ENCODE measurements around the gene SMC1A. TPM values are rescaled to one million over a fixed set of nuclear protein-coding genes. Genes with fewer than 3 reads are reported as not detected.

The SMC1A gene
- total RNA-seq, 1 experiment from 2014 or later, result 102 TPM

DNA sequence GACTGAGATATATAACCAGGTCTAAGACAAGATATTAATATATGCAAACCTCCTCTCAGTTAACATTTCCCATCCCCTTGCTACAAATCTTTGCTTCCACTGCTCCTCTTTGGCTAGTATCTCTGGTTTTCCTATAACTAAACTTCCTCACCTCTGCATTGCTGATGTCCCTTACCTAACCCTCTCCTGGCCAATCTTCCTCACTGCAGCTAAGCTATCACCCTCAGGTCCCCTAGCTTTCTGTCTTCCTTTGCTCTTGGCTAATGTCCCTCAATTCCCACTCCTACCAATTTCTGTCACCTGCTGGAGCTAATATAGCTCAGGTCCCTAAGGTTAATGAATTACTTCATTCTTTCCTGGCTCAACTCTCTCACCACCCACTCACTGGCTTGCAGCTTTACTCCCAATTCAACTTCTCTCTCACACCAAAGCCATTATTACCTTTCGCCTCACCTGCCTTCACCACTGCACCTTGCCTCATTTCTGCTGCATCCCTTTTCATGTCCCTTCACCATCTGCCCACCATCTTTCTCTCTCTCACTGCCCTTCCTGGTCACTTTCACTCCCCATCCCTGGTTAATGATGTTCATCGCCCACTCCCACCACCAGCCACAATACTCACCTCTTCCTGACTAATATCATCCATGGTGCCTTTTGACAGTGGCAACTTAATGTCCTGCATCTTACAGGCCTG, 26.7 kb downstream of the SMC1A start:
- Histone ChIP-seq H3K4me3 (ENCODE audit: low read depth, low read length) (no peak overlapping the region), H3K27me3 (replicated peaks; ENCODE audit: control insufficient read depth, insufficient read depth, low read length) (no peaks in the 10 kb centered on the region), H3K4me1 (no peaks in the 10 kb centered on the region), H3K9me3 (no peaks in the 10 kb centered on the region), H3K36me3 (ENCODE audit: control insufficient read depth, insufficient read depth, low read length) (no peaks in the 10 kb centered on the region)
- no TSS peak for BruUV-seq (replicated peaks)
- TF ChIP-seq, protein P1, sequence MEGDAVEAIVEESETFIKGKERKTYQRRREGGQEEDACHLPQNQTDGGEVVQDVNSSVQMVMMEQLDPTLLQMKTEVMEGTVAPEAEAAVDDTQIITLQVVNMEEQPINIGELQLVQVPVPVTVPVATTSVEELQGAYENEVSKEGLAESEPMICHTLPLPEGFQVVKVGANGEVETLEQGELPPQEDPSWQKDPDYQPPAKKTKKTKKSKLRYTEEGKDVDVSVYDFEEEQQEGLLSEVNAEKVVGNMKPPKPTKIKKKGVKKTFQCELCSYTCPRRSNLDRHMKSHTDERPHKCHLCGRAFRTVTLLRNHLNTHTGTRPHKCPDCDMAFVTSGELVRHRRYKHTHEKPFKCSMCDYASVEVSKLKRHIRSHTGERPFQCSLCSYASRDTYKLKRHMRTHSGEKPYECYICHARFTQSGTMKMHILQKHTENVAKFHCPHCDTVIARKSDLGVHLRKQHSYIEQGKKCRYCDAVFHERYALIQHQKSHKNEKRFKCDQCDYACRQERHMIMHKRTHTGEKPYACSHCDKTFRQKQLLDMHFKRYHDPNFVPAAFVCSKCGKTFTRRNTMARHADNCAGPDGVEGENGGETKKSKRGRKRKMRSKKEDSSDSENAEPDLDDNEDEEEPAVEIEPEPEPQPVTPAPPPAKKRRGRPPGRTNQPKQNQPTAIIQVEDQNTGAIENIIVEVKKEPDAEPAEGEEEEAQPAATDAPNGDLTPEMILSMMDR (IDR thresholded peaks at IDR 0.05; ENCODE audit: insufficient read depth in 1 of 2, low read depth in 1 of 2, low read length in 1 of 2, severe bottlenecking in 1 of 2, unreplicated experiment in 1 of 2), result no peak
- DNase-seq, result no peak
- intact Hi-C loops (cut with micrococcal nuclease; ENCODE audit: unreplicated experiment), result loop anchor here (5.0 kb wide), 1 partner anchor 767 kb away; no protein-coding TSS in a partner anchor
- Mint-ChIP-seq H3K4me1 (ENCODE audit: low read depth, unreplicated experiment) (no peaks in the 10 kb centered on the region), H3K27ac (ENCODE audit: unreplicated experiment) (peak overlapping the region; percentile 1), H3K27me3 (ENCODE audit: insufficient read depth, unreplicated experiment) (no peaks in the 10 kb centered on the region), H3K36me3 (ENCODE audit: insufficient read depth, unreplicated experiment) (peaks cover 38% of the 10 kb centered on the region), H3K4me3 (ENCODE audit: unreplicated experiment) (no peak overlapping the region), H3K9me3 (ENCODE audit: unreplicated experiment) (no peaks in the 10 kb centered on the region)
- ChIA-PET POLR2A (no interaction called here), CTCF (interaction anchor here (0.8 to 1.4 kb wide), 2 partner anchors 79 to 83 kb away, joined by 3 to 4 read pairs; no protein-coding TSS in a partner anchor)

DNA sequence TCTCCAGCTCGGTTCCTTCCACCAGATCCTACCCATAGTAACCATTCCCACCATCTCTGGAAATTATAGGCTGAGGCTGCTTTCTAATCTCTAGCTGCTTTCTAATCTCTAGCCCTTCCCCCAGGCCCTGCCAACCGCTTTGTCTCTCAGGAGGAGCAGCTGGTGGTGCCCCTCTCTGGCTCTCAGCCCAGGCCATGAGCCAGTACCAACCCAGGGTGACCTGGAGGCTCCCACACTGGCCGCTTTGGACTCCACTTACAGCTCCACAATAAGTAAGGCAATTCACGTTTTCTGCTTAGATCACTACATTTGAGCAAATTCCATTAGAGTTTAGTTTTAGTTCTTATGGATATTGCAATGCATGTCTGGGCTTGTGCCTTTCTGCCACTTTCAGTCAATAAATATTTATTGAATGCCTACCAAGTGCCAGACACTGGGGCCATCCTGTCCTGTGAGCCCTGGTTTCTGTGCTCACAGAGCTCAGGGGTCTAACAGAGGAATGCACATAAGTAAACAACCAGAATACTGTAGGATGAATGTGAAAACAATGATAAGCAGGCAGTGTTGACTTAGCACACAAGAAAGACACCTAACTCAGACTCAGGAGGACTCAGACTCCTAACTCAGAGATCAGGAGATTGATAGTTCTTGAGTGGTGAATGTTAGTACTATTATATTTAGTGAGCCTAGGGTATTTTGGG, 38.9 kb downstream of the SMC1A start:
- Mint-ChIP-seq H3K36me3 (ENCODE audit: insufficient read depth, unreplicated experiment) (peaks cover 45% of the 10 kb centered on the region), H3K4me1 (ENCODE audit: low read depth, unreplicated experiment) (peaks cover 6% of the 10 kb centered on the region), H3K4me3 (ENCODE audit: unreplicated experiment) (peak overlapping the region; percentile 24), H3K9me3 (ENCODE audit: unreplicated experiment) (no peaks in the 10 kb centered on the region), H3K27me3 (ENCODE audit: insufficient read depth, unreplicated experiment) (no peaks in the 10 kb centered on the region), H3K27ac (ENCODE audit: unreplicated experiment) (peak overlapping the region; percentile 53)
- DNase-seq, result no peak
- ChIA-PET CTCF (interaction anchor here (1.4 to 2.0 kb wide), 2 partner anchors 53 to 70 kb away, joined by 4 to 6 read pairs; no protein-coding TSS in a partner anchor), POLR2A (no interaction called here)
- Histone ChIP-seq H3K4me3 (ENCODE audit: low read depth, low read length) (no peak overlapping the region), H3K27me3 (replicated peaks; ENCODE audit: control insufficient read depth, insufficient read depth, low read length) (no peaks in the 10 kb centered on the region), H3K36me3 (ENCODE audit: control insufficient read depth, insufficient read depth, low read length) (no peaks in the 10 kb centered on the region; the same call in 1 of the 2 replicates), H3K9me3 (no peaks in the 10 kb centered on the region), H3K4me1 (no peaks in the 10 kb centered on the region)
- intact Hi-C loops (cut with micrococcal nuclease; ENCODE audit: unreplicated experiment), result loop anchor here (1.0 kb wide), 1 partner anchor 51 kb away; the partner anchor contains the start of gene HSD17B10
- TF ChIP-seq, protein P1 (IDR thresholded peaks at IDR 0.05; ENCODE audit: insufficient read depth in 1 of 2, low read depth in 1 of 2, low read length in 1 of 2, severe bottlenecking in 1 of 2, unreplicated experiment in 1 of 2), result no peak
- BruUV-seq (replicated peaks), result no TSS peak

DNA sequence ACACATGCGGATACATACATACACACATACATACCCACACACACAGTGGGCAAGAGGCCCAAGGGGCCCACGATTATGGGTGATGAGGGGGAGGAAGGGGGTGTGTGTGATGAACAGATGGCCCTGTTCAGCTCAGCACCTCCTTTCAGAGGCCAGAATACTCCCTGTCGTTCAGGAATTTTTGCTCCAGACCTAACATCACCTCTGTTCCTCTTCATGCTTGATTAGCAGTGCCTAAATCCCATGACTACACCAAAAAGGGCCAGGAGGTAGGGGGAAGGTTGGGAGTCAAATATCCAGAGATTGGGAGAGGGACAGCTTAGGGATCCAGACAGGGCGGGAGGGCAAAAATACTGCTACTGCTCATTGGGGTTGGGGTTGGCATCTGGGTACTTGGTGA, 42.7 kb downstream of the SMC1A start:
- no peak overlapping the region for H3K27ac Mint-ChIP-seq (ENCODE audit: unreplicated experiment)
- H3K36me3 Mint-ChIP-seq (ENCODE audit: insufficient read depth, unreplicated experiment), result peaks cover 31% of the 10 kb centered on the region
- ChIA-PET CTCF (no interaction called here), POLR2A (no interaction called here)
- Histone ChIP-seq H3K27me3 (replicated peaks; ENCODE audit: control insufficient read depth, insufficient read depth, low read length) (no peaks in the 10 kb centered on the region), H3K36me3 (ENCODE audit: control insufficient read depth, insufficient read depth, low read length) (no peaks in the 10 kb centered on the region; the same call in 1 of the 2 replicates), H3K9me3 (no peaks in the 10 kb centered on the region), H3K4me1 (no peaks in the 10 kb centered on the region), H3K4me3 (ENCODE audit: low read depth, low read length) (no peak overlapping the region)
- no TSS peak for BruUV-seq (replicated peaks)
- TF ChIP-seq, protein P1 (IDR thresholded peaks at IDR 0.05; ENCODE audit: insufficient read depth in 1 of 2, low read depth in 1 of 2, low read length in 1 of 2, severe bottlenecking in 1 of 2, unreplicated experiment in 1 of 2), result no peak
- DNase-seq, result no peak
- intact Hi-C loops (cut with micrococcal nuclease; ENCODE audit: unreplicated experiment), result no loop called here
- H3K4me3 Mint-ChIP-seq (ENCODE audit: unreplicated experiment), result no peak overlapping the region
- H3K9me3 Mint-ChIP-seq (ENCODE audit: unreplicated experiment), result no peaks in the 10 kb centered on the region
- H3K4me1 Mint-ChIP-seq (ENCODE audit: low read depth, unreplicated experiment), result peaks cover 12% of the 10 kb centered on the region
- H3K27me3 Mint-ChIP-seq (ENCODE audit: insufficient read depth, unreplicated experiment), result no peaks in the 10 kb centered on the region
